NCI-H2029 (cell line): ENCODE measurements around the gene TUBB1.
"Not testable (repeated sequence)": the region's sequence is repeated elsewhere in the genome, so short reads cannot be mapped to it uniquely, and the experiment has no call there.

Source experiments
- DNase-seq: peaks from one replicate; lab custom pipeline; 2025; lab: John Stamatoyannopoulos, UW

TUBB1 gene

GRCh38 chr20:59006167-59006863 is 12.9 kb upstream of the TUBB1 start:
- DNase-seq, result no peak

DNA sequence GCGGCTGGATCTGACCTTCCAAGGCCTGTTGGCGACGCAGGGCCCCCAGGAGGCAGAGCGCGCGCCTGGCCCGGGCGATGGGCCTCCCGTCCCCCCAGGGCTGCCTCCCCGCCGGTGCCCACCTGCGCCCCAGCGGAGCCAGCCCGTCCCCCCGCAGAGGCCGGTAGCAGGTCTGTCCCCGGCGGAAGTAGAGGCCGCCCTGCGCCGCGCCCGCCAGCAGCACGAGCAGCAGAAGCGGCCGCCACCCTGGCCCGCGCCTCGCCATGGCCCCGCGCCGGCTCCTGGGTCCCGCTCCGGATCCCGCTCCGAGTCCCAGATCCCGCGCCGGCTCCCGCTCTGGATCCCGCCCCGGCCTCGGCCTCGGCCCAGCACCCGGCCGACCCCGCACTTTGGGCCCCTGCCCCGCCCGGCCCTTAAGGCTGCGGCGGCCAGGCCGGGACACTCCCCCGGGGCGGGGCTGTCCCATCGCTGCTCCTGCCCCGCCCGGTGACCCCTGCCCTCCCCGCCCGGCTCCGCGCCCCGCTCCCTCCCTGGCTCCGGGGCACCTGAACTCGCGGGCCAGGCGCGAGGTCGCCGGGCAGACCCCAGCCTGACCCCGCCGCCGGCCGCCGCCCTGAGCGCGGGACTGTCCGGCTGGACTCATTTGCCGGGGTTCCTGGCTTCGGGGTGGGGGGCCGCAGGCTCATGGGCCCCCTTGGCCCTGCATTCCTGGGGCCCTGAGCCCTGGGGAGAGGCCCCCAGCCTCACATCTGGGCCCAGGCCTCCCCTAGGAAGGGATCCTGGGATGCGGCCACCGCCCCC is 12.2 kb upstream of the TUBB1 start, which contains the start of gene CTSZ:
CTSZ (minus strand) TSS at position 391 of the 801 bp plus-strand sequence; CDS start at position 265, 126 bp downstream.
- no peak for DNase-seq

- DNase-seq, result no peak
Observed at GRCh38 chr20:59007665-59008511, 11.3 kb upstream of the TUBB1 start.

GRCh38 chr20:59008715-59009336 is 10.4 kb upstream of the TUBB1 start:
- no peak for DNase-seq

DNA sequence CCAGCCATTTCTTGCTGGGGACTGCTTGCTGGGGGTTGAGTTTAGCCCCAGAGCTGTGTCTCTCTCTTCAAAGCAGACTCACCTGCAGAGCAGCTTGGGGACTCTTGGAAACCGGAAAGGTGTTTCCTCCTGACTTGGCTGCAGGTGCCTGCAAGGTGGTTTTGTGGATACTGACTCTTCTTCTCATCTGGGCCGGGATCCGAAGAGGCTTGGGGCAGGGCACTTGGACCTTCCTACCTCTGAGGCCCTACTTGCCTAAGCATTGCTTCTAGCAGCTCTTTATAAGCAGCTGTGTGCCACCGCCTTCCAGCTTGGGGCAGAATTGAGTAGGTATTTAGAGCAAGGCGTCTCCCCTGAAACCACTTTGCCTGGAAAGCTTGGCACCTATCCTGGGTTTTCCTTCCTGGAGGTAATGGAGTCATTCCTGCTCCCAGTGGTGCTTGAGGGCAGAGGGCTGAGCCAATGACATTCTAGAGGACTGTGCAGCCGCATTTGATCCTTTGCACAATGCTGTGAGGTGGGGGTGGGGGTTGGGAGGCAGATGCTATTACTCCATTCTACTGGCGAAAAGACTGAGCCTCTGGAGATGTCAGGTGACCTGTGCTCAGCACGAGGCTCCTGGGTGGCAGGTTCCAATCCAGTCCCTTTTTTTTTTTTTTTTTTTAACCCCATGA is 8.8 kb upstream of the TUBB1 start:
- peak; percentile 74 for DNase-seq

DNA sequence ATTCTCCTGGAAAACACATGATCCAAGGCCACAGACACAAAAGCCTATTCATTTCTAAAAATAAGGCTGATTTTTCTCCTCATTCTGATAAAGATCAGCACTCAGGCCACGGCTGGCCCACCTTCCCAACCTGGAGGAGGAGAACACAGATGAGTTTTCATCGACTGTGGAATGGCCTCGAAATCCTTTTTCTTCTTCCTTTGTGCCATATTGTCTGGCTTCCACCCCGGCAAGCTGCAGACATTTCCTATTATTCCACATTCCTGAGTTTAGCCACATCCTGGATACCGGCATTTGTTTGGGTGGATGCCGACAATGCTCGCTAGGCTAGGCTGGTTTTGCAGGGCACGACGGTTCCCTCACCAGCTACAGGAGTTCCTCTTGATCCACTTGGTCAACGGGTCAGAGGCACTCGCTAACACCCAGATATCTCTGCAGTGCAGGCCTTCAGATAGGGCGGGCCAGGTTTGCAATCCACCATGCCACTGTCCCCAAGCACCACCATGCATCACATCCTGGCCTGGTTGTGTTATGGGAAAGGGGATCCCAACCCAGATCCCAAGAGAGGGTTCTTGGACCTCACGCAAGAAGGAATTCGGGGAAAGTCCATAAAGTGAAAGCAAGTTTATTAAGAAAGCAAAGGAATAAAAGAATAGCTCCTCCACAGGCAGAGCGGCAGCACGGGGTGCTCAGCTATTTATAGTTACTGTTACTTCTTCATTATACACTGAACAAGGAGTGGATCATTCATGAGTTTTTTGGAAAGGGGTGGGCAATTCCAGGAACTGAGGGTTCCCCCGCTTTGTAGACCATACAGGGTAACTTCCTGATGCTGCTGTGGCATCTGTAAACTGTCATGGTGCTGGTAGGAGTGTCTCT is 8.0 kb upstream of the TUBB1 start:
- DNase-seq, result no peak

GRCh38 chr20:59011874-59012157 is 7.4 kb upstream of the TUBB1 start:
- not testable (repeated sequence) for DNase-seq

DNA sequence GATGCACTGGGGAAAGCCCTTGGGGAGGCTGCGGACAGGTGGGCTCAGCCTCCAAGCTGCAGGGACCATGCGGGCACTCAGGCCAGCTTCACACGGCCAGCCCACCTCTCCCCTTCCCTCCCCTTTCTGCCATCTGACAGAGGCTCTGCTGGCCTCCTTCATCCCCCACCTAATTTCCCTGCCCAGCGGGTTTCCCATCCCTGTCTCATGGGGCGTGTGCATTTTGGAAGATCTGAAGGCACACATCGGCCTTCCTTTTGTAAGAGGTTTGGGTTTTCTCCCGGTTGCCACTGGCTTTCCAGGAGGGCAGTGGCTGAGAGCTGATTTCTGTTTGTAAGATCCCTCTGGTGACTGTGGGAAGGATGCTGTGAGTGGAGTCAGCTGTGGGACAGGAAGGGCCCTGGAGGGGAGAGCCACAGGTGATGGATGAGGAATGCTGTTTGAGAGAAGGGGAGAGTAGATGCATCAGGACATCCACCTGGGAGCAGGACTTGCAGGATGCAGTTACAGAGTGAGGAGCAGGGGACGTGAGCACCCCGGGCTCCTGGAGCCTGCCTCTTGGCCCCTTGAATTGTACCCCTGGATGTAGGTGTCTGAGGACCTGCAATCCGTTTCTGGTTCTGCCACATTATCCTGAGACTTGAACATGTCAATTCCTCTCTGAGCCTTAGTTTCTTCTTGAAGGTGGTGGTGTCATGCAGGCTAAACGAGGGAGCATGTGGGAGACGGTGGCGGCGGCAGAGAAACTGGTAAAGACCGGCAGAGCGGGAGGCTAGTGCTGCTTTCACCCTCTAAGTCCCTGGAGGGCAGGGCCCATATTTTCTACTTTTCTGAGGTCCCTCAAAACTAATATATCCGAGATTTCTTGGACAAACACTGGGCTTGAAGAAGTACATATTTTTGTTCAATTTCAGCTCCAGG is 5.9 kb upstream of the TUBB1 start:
- no peak for DNase-seq

DNA sequence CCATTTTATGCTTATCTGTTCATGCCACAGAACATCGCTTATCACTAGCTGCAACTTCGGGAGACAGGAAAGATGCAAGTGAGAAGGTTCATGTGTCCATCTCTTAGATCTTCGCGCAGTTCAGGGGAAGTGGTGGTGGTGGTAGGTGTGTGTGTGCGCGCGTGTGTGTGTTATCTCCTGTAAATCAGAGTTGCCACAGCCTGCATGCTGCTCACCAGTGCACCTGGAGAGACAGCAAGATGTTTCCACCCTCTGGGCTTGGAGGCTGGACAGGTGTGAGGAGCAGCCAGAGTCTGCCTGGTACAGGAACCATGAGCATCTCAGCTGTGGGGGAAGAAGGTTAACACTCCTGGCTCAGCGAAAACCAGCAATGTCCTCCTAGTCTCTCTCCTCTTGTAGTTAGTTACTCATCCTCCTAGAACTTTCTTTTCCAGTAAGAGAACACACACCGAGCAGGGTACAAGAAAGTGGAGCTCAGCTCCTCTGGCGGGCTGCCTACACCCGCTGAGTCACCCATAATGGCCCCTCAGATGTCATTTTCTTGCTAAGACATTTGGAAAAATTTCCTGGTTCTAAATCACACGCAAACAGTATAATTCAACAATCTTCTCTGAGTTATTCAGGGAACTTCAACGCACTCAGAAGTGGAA is 5.1 kb upstream of the TUBB1 start:
- no peak for DNase-seq

- DNase-seq, result no peak
Observed at GRCh38 chr20:59014680-59015389, 4.4 kb upstream of the TUBB1 start.

- no peak for DNase-seq
Observed at GRCh38 chr20:59015411-59015810, 3.8 kb upstream of the TUBB1 start.

GRCh38 chr20:59015812-59016711 is 3.2 kb upstream of the TUBB1 start:
- DNase-seq, result no peak

DNA sequence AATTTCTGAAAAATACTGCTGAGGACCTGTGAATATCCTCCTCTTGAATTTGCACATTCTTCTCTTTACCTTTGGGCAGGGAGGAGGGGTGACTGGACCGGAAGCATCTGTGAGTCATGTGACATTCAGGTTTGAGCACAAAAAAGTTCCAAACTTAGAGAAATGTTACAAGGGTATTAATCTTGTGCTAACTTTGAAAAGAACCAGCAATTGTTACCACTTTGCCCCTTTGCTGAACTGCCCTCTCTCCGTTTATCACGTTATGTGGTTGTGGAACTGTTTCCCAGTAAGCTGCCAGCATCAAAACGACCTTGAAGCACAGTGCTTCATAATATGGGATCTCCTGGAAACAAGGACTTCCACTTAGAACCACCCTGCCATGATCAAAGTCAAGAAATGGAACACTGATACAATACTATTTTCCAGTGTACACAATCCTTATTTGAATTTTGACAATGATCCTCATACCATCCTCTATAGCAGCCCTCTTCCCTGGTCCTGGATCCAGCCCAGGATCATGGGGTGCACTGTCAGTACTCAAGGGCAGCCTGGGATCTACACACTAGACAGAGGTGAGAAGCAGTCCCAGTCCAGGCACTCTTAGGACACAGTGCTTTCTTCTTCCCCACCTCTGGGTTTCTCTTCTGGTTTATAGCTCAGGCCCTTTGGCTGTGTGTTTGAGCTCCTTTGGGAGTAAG is 2.3 kb upstream of the TUBB1 start:
- DNase-seq, result no peak

DNA sequence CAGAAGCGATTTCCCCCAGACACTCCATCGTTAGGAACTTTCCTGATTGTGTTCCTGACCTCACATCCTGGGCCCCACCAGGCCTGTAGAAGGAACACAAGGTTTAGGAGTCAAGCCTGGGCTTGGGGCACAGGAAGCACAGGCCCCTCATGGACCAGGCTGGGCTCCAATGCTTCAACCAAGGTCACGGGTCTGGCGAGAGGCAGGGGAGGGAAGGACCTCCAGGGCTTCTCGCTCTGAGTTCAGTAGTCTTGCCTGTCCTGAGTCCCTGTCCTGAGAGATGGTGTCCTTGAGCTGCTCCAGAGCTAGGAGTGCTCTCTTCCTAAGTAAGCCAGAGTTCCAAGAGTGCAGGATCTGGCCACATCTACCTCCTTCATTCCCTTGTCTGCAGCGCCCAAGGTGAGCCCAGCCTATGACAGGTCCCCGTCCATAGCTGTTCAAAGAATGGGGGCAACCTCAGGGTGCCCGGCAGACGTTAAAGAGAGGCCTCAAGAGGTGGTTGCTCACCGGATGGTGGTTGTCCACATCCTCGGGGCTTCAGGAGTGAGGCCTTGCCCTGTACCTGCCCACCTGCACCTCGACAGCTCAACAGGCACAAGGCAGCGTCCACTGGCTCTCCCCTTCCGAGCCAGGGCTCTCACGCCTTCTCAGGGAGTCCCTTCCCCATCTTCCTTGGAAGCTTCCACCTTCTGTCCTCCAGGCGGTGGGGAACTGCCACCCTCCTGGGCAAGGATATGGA is 1.6 kb upstream of the TUBB1 start:
- no peak for DNase-seq

- DNase-seq, result no peak
Observed at GRCh38 chr20:59018817-59019216, 412 bp upstream of the TUBB1 start.

GRCh38 chr20:59020938-59021551 is 1.8 kb downstream of the TUBB1 start:
- no peak for DNase-seq
